ENCODE measurements around the gene NOVA1. TPM values are rescaled to one million over a fixed set of nuclear protein-coding genes. Genes with fewer than 3 reads are reported as not detected.

NOVA1 gene
- polyA plus RNA-seq, 2 of the 4 experiments (the other 2 are of a cell fraction): 5.1 to 9.8 TPM

DNA sequence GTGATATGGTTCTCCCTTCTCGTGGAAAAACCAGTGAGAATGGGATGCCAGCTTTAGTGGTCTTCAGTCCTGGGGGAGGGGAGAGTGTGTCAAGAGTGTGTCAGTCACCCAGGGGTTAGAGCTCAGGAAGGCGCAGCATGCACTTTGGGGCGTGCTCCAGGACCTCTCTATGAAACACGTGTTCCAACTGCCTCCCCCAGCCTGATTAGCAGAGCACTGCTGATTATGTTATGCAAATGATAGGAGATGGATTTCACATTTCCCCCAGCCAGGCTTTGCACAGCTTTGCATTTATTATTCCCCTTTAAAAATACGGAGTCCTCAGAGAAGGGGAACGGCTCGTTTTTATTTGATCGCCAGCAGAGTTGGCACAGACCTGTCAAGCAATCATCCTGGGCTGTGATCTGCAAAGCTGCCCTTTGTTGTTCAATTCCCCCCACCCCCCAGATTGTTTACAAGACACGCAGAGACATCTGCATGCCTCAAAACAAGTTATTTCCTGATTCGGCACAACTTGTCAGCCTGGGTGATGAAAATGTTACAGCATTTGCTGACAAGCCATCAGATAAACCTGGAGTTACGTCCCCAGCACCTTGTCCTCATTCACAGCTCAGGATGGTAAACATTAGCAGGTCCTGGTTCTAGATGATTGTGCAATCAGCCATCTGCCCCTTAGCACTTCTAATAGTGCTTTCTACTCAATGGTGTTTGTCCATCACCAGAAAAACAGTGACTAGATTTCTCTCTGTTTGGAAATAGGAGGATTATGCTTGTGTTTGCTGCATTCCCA lies 196.5 kb downstream of the NOVA1 start:
- H3K27ac ChIP-seq: no peak overlapping the region
- no peak for DNase-seq (ENCODE audit: low read depth in 1 of 2, low spot score in 1 of 2)
- TF ChIP-seq, protein P1, sequence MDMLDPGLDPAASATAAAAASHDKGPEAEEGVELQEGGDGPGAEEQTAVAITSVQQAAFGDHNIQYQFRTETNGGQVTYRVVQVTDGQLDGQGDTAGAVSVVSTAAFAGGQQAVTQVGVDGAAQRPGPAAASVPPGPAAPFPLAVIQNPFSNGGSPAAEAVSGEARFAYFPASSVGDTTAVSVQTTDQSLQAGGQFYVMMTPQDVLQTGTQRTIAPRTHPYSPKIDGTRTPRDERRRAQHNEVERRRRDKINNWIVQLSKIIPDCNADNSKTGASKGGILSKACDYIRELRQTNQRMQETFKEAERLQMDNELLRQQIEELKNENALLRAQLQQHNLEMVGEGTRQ (IDR thresholded peaks at IDR 0.05): no peak
- 0 out of 4 replicates have a peak, but pooled peaks of 1 of the 2 experiments have one; percentile 35 for TF ChIP-seq CEBPB (IDR thresholded peaks at IDR 0.05)
- no peaks in the 10 kb centered on the region for H3K9me3 ChIP-seq
- ChIA-PET CTCF (interaction anchor here (0.7 kb wide), 1 partner anchor 785 kb away, joined by 3 read pairs; no protein-coding TSS in a partner anchor), POLR2A (no interaction called here)
- WGBS (ENCODE audit: missing lambda C conversion rate): 44% methylated on average over 11 of the region's 11 CpGs
- H3K4me1 ChIP-seq: no peaks in the 10 kb centered on the region
- ATAC-seq: no peak
- H3K4me3 ChIP-seq: no peak overlapping the region
- FAIRE-seq: no peak
- no peak overlapping the region for H3K4me2 ChIP-seq

DNA sequence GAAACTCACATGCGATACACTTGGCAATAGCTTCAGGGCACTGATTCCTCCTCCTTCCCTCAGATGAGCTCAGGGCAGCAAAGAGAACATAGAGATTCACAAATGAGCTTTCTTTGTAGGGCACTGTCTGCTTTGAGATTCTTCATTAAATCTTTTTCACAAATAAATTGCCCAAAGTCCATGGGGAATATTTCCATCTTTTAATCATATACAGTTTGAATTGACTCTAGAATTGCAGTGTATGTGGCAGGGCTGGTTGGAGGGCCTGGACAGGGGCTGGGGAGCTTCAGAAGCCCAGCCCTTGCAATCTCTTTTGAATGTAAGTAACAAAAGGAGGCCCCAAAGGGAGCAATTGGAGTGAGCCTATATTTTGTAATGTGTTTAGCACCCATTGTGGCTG lies 197.5 kb downstream of the NOVA1 start:
- TF ChIP-seq TFCP2L1 (CRISPR knock-in tag; IDR thresholded peaks at IDR 0.05): no peak
- Histone ChIP-seq H3K9me3 (no peaks in the 10 kb centered on the region), H3K4me2 (no peak overlapping the region), H3K4me1 (no peaks in the 10 kb centered on the region), H3K27ac (no peak overlapping the region), H3K4me3 (no peak overlapping the region)
- CTCF ChIA-PET: no interaction called here
- WGBS (ENCODE audit: missing lambda C conversion rate): 81% methylated on average over 1 of the region's 1 CpG
- FAIRE-seq (no peak), ATAC-seq (no peak), DNase-seq (ENCODE audit: low read depth in 1 of 2, low spot score in 1 of 2) (no peak)
- POLR2A ChIA-PET: no interaction called here

DNA sequence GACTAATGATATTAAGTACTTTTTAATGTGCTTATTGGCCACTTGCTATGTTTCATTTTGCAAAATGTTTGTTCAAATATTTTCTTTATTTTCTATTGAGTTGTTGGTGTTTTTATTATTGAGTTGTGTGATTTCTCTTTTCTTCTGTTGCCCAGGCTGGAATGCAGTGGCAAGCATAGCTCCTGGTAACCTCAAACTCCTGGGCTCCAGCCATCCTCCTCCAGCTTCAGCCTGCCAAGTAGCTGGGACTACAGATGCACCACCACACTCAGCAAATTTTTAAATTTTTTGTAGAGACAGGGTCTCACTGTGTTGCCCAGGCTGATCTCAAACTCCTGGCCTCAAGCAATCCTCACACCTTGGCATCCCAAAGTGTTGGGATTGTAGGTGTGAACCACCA lies 199.2 kb downstream of the NOVA1 start:
- H3K9me3 ChIP-seq: no peaks in the 10 kb centered on the region
- CTCF ChIA-PET: interaction anchor here (1.7 kb wide), 1 partner anchor 12 kb away, joined by 4 read pairs; no protein-coding TSS in a partner anchor
- no peak for ATAC-seq
- H3K4me3 ChIP-seq: no peak overlapping the region
- no peak for FAIRE-seq
- H3K4me2 ChIP-seq: no peak overlapping the region
- peaks cover 6% of the 10 kb centered on the region; the same call in 1 of the 3 replicates for H3K4me1 ChIP-seq
- no peak for TF ChIP-seq TFCP2L1 (CRISPR knock-in tag; IDR thresholded peaks at IDR 0.05)
- no peak for TF ChIP-seq ESRRA (IDR thresholded peaks at IDR 0.05; ENCODE audit: borderline replicate concordance, low read length)
- TF ChIP-seq EHF (CRISPR knock-in tag; IDR thresholded peaks at IDR 0.05): no peak
- TF ChIP-seq HOXB5 (CRISPR knock-in tag; IDR thresholded peaks at IDR 0.05): no peak
- no peak for TF ChIP-seq ZSCAN20 (CRISPR knock-in tag; IDR thresholded peaks at IDR 0.05)
- TF ChIP-seq CHD4 (IDR thresholded peaks at IDR 0.05; ENCODE audit: borderline replicate concordance): no peak
- TF ChIP-seq RAD21 (conservative IDR thresholded peaks at IDR 0.05 in 1 of 2, IDR thresholded peaks at IDR 0.05 in 1 of 2): no peak
- no peak for TF ChIP-seq JUNB (IDR thresholded peaks at IDR 0.05)
- no peak for TF ChIP-seq MAFK (IDR thresholded peaks at IDR 0.05; ENCODE audit: partially characterized antibody)
- TF ChIP-seq, protein P2, sequence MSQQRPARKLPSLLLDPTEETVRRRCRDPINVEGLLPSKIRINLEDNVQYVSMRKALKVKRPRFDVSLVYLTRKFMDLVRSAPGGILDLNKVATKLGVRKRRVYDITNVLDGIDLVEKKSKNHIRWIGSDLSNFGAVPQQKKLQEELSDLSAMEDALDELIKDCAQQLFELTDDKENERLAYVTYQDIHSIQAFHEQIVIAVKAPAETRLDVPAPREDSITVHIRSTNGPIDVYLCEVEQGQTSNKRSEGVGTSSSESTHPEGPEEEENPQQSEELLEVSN (IDR thresholded peaks at IDR 0.05; ENCODE audit: borderline replicate concordance, low read depth): no peak
- no peak for TF ChIP-seq NPAS2 (CRISPR knock-in tag; IDR thresholded peaks at IDR 0.05; ENCODE audit: borderline replicate concordance)
- TF ChIP-seq, protein P3, sequence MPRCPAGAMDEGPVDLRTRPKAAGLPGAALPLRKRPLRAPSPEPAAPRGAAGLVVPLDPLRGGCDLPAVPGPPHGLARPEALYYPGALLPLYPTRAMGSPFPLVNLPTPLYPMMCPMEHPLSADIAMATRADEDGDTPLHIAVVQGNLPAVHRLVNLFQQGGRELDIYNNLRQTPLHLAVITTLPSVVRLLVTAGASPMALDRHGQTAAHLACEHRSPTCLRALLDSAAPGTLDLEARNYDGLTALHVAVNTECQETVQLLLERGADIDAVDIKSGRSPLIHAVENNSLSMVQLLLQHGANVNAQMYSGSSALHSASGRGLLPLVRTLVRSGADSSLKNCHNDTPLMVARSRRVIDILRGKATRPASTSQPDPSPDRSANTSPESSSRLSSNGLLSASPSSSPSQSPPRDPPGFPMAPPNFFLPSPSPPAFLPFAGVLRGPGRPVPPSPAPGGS (IDR thresholded peaks at IDR 0.05): no peak
- TF ChIP-seq CEBPB (IDR thresholded peaks at IDR 0.05): no peak
- TF ChIP-seq, protein P4, sequence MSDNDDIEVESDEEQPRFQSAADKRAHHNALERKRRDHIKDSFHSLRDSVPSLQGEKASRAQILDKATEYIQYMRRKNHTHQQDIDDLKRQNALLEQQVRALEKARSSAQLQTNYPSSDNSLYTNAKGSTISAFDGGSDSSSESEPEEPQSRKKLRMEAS (IDR thresholded peaks at IDR 0.05): no peak
- TF ChIP-seq RNF2 (IDR thresholded peaks at IDR 0.05; ENCODE audit: borderline replicate concordance, low read depth): no peak
- no peak for TF ChIP-seq HEYL (CRISPR knock-in tag; IDR thresholded peaks at IDR 0.05)
- no peak overlapping the region for H3K27ac ChIP-seq
- POLR2A ChIA-PET: no interaction called here
- DNase-seq (ENCODE audit: low read depth in 1 of 2, low spot score in 1 of 2): no peak
